ENCODE data around the gene INPP5E. TPM values are rescaled to one million over a fixed set of nuclear protein-coding genes. Genes with fewer than 3 reads are reported as not detected.

Gene INPP5E
- total and polyA plus RNA-seq, 2 experiments from 2014 or later = 5.8 to 13.4 TPM

DNA sequence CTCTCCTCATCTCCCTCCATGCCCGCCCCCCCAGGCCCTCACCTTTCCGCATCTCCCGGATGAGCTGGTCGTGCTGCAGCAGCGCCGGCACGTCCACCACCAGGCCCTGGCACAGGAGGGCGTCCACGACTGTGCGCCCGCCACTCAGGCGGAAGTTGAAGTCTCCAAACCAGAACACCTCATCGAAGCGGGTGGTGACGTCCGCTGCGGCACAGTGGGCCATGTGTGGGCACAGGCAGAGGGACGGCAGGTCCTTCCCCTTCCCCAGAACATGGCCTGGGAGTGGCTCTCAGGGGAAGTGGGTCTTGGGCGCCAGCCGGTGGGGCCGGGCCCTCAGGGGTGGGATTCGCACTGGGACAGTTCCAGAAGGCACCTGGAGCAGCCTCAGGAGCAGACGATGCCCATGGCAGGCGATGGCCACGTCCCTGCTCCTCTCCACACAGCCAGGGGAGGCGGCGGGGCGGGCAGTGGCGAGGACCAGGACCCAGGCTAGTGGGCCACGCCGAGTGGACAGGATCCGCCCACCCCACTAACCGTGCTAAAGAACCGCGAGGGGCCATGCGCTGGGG, 7.8 kb downstream of the INPP5E start:
- peaks cover 6% of the 10 kb centered on the region; the same call in 1 of the 2 replicates for H4K20me1 ChIP-seq (replicated peaks; ENCODE audit: insufficient read depth)
- Mint-ChIP-seq H3K4me1 (peaks cover 4% of the 10 kb centered on the region; the same call in 2 of the 3 replicates), H3K4me3 (no peak overlapping the region), H3K27ac (no peak overlapping the region), H3K36me3 (ENCODE audit: low read depth) (peaks cover 5% of the 10 kb centered on the region; the same call in 2 of the 3 replicates), H3K27me3 (ENCODE audit: insufficient read depth, low read depth, poor library complexity) (peaks cover 9% of the 10 kb centered on the region), H3K9me3 (no peaks in the 10 kb centered on the region)
- ATAC-seq = no peak
- TF ChIP-seq EZH2phosphoT487 (IDR thresholded peaks at IDR 0.05; ENCODE audit: unreplicated experiment) (no peak), STAT1 (IDR thresholded peaks at IDR 0.05; ENCODE audit: unreplicated experiment) (no peak), EZH2 (IDR thresholded peaks at IDR 0.05; ENCODE audit: low read depth, unreplicated experiment) (no peak), ZNF331 (CRISPR knock-in tag; IDR thresholded peaks at IDR 0.05; ENCODE audit: low read depth) (no peak), CREB1 (CRISPR knock-in tag; IDR thresholded peaks at IDR 0.05; ENCODE audit: low read depth) (no peak), ETS1 (IDR thresholded peaks at IDR 0.05) (no peak), JUNB (IDR thresholded peaks at IDR 0.05; ENCODE audit: unreplicated experiment) (no peak), ZNF114 (CRISPR knock-in tag; IDR thresholded peaks at IDR 0.05) (no peak), NANOG (IDR thresholded peaks at IDR 0.05; ENCODE audit: borderline replicate concordance) (no peak), POLR2AphosphoS5 (IDR thresholded peaks at IDR 0.05; ENCODE audit: low read depth) (no peak)
- TF ChIP-seq, protein P1, sequence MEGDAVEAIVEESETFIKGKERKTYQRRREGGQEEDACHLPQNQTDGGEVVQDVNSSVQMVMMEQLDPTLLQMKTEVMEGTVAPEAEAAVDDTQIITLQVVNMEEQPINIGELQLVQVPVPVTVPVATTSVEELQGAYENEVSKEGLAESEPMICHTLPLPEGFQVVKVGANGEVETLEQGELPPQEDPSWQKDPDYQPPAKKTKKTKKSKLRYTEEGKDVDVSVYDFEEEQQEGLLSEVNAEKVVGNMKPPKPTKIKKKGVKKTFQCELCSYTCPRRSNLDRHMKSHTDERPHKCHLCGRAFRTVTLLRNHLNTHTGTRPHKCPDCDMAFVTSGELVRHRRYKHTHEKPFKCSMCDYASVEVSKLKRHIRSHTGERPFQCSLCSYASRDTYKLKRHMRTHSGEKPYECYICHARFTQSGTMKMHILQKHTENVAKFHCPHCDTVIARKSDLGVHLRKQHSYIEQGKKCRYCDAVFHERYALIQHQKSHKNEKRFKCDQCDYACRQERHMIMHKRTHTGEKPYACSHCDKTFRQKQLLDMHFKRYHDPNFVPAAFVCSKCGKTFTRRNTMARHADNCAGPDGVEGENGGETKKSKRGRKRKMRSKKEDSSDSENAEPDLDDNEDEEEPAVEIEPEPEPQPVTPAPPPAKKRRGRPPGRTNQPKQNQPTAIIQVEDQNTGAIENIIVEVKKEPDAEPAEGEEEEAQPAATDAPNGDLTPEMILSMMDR (conservative IDR thresholded peaks at IDR 0.05; ENCODE audit: low read depth in 2 of 2) = no peak
- TF ChIP-seq, protein P2, sequence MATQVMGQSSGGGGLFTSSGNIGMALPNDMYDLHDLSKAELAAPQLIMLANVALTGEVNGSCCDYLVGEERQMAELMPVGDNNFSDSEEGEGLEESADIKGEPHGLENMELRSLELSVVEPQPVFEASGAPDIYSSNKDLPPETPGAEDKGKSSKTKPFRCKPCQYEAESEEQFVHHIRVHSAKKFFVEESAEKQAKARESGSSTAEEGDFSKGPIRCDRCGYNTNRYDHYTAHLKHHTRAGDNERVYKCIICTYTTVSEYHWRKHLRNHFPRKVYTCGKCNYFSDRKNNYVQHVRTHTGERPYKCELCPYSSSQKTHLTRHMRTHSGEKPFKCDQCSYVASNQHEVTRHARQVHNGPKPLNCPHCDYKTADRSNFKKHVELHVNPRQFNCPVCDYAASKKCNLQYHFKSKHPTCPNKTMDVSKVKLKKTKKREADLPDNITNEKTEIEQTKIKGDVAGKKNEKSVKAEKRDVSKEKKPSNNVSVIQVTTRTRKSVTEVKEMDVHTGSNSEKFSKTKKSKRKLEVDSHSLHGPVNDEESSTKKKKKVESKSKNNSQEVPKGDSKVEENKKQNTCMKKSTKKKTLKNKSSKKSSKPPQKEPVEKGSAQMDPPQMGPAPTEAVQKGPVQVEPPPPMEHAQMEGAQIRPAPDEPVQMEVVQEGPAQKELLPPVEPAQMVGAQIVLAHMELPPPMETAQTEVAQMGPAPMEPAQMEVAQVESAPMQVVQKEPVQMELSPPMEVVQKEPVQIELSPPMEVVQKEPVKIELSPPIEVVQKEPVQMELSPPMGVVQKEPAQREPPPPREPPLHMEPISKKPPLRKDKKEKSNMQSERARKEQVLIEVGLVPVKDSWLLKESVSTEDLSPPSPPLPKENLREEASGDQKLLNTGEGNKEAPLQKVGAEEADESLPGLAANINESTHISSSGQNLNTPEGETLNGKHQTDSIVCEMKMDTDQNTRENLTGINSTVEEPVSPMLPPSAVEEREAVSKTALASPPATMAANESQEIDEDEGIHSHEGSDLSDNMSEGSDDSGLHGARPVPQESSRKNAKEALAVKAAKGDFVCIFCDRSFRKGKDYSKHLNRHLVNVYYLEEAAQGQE (IDR thresholded peaks at IDR 0.05; ENCODE audit: unreplicated experiment) = no peak
- TF ChIP-seq, protein P3, sequence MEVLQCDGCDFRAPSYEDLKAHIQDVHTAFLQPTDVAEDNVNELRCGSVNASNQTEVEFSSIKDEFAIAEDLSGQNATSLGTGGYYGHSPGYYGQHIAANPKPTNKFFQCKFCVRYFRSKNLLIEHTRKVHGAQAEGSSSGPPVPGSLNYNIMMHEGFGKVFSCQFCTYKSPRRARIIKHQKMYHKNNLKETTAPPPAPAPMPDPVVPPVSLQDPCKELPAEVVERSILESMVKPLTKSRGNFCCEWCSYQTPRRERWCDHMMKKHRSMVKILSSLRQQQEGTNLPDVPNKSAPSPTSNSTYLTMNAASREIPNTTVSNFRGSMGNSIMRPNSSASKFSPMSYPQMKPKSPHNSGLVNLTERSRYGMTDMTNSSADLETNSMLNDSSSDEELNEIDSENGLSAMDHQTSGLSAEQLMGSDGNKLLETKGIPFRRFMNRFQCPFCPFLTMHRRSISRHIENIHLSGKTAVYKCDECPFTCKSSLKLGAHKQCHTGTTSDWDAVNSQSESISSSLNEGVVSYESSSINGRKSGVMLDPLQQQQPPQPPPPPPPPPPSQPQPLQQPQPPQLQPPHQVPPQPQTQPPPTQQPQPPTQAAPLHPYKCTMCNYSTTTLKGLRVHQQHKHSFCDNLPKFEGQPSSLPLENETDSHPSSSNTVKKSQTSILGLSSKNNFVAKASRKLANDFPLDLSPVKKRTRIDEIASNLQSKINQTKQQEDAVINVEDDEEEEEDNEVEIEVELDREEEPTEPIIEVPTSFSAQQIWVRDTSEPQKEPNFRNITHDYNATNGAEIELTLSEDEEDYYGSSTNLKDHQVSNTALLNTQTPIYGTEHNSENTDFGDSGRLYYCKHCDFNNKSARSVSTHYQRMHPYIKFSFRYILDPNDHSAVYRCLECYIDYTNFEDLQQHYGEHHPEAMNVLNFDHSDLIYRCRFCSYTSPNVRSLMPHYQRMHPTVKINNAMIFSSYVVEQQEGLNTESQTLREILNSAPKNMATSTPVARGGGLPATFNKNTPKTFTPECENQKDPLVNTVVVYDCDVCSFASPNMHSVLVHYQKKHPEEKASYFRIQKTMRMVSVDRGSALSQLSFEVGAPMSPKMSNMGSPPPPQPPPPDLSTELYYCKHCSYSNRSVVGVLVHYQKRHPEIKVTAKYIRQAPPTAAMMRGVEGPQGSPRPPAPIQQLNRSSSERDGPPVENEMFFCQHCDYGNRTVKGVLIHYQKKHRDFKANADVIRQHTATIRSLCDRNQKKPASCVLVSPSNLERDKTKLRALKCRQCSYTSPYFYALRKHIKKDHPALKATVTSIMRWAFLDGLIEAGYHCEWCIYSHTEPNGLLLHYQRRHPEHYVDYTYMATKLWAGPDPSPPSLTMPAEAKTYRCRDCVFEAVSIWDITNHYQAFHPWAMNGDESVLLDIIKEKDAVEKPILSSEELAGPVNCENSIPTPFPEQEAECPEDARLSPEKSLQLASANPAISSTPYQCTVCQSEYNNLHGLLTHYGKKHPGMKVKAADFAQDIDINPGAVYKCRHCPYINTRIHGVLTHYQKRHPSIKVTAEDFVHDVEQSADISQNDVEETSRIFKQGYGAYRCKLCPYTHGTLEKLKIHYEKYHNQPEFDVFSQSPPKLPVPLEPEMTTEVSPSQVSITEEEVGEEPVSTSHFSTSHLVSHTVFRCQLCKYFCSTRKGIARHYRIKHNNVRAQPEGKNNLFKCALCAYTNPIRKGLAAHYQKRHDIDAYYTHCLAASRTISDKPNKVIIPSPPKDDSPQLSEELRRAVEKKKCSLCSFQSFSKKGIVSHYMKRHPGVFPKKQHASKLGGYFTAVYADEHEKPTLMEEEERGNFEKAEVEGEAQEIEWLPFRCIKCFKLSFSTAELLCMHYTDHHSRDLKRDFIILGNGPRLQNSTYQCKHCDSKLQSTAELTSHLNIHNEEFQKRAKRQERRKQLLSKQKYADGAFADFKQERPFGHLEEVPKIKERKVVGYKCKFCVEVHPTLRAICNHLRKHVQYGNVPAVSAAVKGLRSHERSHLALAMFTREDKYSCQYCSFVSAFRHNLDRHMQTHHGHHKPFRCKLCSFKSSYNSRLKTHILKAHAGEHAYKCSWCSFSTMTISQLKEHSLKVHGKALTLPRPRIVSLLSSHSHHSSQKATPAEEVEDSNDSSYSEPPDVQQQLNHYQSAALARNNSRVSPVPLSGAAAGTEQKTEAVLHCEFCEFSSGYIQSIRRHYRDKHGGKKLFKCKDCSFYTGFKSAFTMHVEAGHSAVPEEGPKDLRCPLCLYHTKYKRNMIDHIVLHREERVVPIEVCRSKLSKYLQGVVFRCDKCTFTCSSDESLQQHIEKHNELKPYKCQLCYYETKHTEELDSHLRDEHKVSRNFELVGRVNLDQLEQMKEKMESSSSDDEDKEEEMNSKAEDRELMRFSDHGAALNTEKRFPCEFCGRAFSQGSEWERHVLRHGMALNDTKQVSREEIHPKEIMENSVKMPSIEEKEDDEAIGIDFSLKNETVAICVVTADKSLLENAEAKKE (CRISPR knock-in tag; IDR thresholded peaks at IDR 0.05) = no peak
- H3K79me2 ChIP-seq (replicated peaks; ENCODE audit: insufficient read depth) = peaks cover 12% of the 10 kb centered on the region
- H3K4me1 ChIP-seq (ENCODE audit: insufficient read depth) = no peaks in the 10 kb centered on the region
- H3K9me2 ChIP-seq (ENCODE audit: insufficient read depth) = no peaks in the 10 kb centered on the region
- H3K27ac ChIP-seq (ENCODE audit: low read depth) = no peak overlapping the region
- no peaks in the 10 kb centered on the region for H3F3A ChIP-seq (replicated peaks; ENCODE audit: low read depth)
- H3K4me3 ChIP-seq = no peak overlapping the region
- no peak overlapping the region for H3K4me2 ChIP-seq
- no peaks in the 10 kb centered on the region for H3K27me3 ChIP-seq (ENCODE audit: insufficient read depth)
- H3K36me3 ChIP-seq (ENCODE audit: insufficient read depth) = no peaks in the 10 kb centered on the region
- no peak for DNase-seq (ENCODE audit: low spot score)
- no peak overlapping the region for H2AFZ ChIP-seq
